DOHH2 (cell line): Measurements from ENCODE around the gene CBLB.

Source experiments
- H3F3A ChIP-seq: fragments of 200-600 bp; sonication (generic), shearing (Covaris generic); 2 replicates; pipeline ENCODE4 v1.6.0; 2016; ENCODE audit warnings: antibody characterized with exemption, mild to moderate bottlenecking; ENCODE audit not compliant: control insufficient read depth, insufficient read depth
- H3K27ac ChIP-seq: fragments of 200-600 bp; sonication (generic); 2 replicates; pipeline ENCODE4 v1.5.1; 2014; ENCODE audit warnings: low read depth, mild to moderate bottlenecking, low read length, moderate library complexity
- H3K27me3 ChIP-seq: fragments of 200-600 bp; sonication (generic); 2 replicates; pipeline ENCODE4 v1.6.1; 2014; ENCODE audit warnings: mild to moderate bottlenecking, low read length, mixed read lengths; ENCODE audit not compliant: control insufficient read depth
- H3K36me3 ChIP-seq: fragments of 200-600 bp; sonication (generic); 2 replicates; pipeline ENCODE4 v1.6.1; 2014; ENCODE audit warnings: mild to moderate bottlenecking, low read length, moderate library complexity, mixed read lengths; ENCODE audit not compliant: control insufficient read depth
- H3K4me1 ChIP-seq: fragments of 200-600 bp; sonication (generic); 2 replicates; pipeline ENCODE4 v1.6.1; 2014; ENCODE audit warnings: mild to moderate bottlenecking, low read length, mixed read lengths; ENCODE audit not compliant: control insufficient read depth
- H3K4me2 ChIP-seq: fragments of 200-600 bp; sonication (generic); 2 replicates; pipeline ENCODE4 v1.6.0; 2014; ENCODE audit warnings: mild to moderate bottlenecking, low read length, moderate library complexity
- H3K4me3 ChIP-seq: fragments of 200-600 bp; sonication (generic); 2 replicates; pipeline ENCODE4 v1.5.1; 2014; ENCODE audit warnings: mild to moderate bottlenecking, low read length, mixed read lengths
- H3K79me2 ChIP-seq: fragments of 200-600 bp; sonication (generic); 2 replicates; pipeline ENCODE4 v1.6.1; 2014; ENCODE audit warnings: mild to moderate bottlenecking, low read length, mixed read lengths; ENCODE audit not compliant: control insufficient read depth
- H3K9me2 ChIP-seq: fragments of 200-600 bp; sonication (generic); replicated peaks from 2 replicates; pipeline ENCODE4 v1.6.1; 2014; ENCODE audit warnings: mild to moderate bottlenecking, low read length, mixed read lengths; ENCODE audit not compliant: control insufficient read depth
- H3K9me3 ChIP-seq: fragments of 200-600 bp; sonication (generic); 2 replicates; pipeline ENCODE4 v1.6.1; 2014; ENCODE audit warnings: antibody characterized with exemption, low read length, mixed read lengths; ENCODE audit not compliant: control insufficient read depth, insufficient read depth
- H4K20me1 ChIP-seq: fragments of 200-600 bp; sonication (generic); 2 replicates; pipeline ENCODE4 v1.6.0; 2014; ENCODE audit warnings: low read depth, mild to moderate bottlenecking, antibody characterized with exemption, low read length, moderate library complexity; ENCODE audit not compliant: control insufficient read depth, insufficient read depth
- EZH2phosphoT487 ChIP-seq: fragments of 200-600 bp; sonication (generic); IDR thresholded peaks from 2 replicates; pipeline ENCODE4 v1.6.1; 2017; ENCODE audit warnings: borderline replicate concordance, mild to moderate bottlenecking, antibody characterized with exemption, low read length, moderate library complexity, mixed read lengths
- TF ChIP-seq, protein P1 (sequence below): fragments of 200-600 bp; sonication (generic); IDR thresholded peaks from one replicate; pipeline ENCODE4 v1.5.1; 2014; ENCODE audit warnings: antibody characterized with exemption, mild to moderate bottlenecking, low read depth, low read length; ENCODE audit not compliant: poor library complexity, severe bottlenecking

The CBLB gene

DNA sequence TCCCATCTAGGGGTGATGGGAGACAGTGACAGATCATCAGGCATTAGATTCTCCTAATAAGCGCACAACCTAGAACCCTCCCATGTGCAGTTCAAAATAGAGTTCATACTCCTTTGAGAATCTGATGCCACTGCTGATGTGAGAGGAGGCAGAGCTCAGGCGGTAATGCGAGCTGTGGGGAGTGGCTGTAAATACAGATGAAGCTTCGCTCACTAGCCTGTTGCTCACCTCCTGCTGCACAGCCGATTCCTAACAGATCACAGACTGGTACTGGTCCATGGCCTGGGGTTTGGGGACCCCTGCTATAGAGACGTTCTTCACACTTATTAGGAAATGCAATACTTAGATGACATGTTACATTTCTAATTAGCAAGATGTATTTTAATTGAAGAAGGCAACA, 154.4 kb downstream of the CBLB start:
- 0 out of 2 replicates have a peak, but pooled peaks cover 2% of the 10 kb centered on the region for H3F3A ChIP-seq
- no peak overlapping the region for H3K27ac ChIP-seq
- no peaks in the 10 kb centered on the region for H3K4me1 ChIP-seq
- H3K4me2 ChIP-seq = no peak overlapping the region
- peaks cover 44% of the 10 kb centered on the region for H3K36me3 ChIP-seq
- no peaks in the 10 kb centered on the region for H3K27me3 ChIP-seq
- TF ChIP-seq EZH2phosphoT487 = no peak
- TF ChIP-seq, protein P1, sequence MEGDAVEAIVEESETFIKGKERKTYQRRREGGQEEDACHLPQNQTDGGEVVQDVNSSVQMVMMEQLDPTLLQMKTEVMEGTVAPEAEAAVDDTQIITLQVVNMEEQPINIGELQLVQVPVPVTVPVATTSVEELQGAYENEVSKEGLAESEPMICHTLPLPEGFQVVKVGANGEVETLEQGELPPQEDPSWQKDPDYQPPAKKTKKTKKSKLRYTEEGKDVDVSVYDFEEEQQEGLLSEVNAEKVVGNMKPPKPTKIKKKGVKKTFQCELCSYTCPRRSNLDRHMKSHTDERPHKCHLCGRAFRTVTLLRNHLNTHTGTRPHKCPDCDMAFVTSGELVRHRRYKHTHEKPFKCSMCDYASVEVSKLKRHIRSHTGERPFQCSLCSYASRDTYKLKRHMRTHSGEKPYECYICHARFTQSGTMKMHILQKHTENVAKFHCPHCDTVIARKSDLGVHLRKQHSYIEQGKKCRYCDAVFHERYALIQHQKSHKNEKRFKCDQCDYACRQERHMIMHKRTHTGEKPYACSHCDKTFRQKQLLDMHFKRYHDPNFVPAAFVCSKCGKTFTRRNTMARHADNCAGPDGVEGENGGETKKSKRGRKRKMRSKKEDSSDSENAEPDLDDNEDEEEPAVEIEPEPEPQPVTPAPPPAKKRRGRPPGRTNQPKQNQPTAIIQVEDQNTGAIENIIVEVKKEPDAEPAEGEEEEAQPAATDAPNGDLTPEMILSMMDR = no peak
- no peaks in the 10 kb centered on the region for H3K9me2 ChIP-seq
- no peaks in the 10 kb centered on the region for H3K79me2 ChIP-seq
- H4K20me1 ChIP-seq = no peaks in the 10 kb centered on the region
- no peaks in the 10 kb centered on the region for H3K9me3 ChIP-seq
- no peak overlapping the region for H3K4me3 ChIP-seq

DNA sequence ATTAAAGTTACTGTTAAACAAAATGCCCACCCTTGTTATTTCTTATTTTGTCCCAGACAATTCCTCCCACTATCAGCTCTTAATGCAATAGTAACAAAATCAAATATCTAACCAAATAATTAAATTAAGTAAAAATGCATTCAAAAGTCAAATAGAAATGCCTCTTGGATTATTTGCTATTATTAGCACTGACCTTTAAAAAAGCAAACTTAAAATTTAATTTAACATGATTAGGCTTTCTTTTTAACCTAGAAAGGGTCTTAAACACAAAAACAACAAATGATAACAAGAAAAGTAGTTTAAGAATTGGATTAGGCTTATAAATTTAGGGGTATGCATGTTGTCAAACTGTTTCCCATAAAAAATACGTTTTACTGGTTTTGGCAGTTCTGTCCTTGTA, 159.8 kb downstream of the CBLB start:
- Histone ChIP-seq H3K4me3 (no peak overlapping the region), H4K20me1 (no peaks in the 10 kb centered on the region), H3K4me2 (no peak overlapping the region), H3K36me3 (peaks cover 12% of the 10 kb centered on the region), H3K27me3 (no peaks in the 10 kb centered on the region), H3K9me3 (no peaks in the 10 kb centered on the region), H3K79me2 (no peaks in the 10 kb centered on the region), H3K4me1 (no peaks in the 10 kb centered on the region), H3F3A (no peaks in the 10 kb centered on the region), H3K9me2 (no peaks in the 10 kb centered on the region), H3K27ac (no peak overlapping the region)
- TF ChIP-seq, protein P1 = no peak
- TF ChIP-seq EZH2phosphoT487 = no peak

DNA sequence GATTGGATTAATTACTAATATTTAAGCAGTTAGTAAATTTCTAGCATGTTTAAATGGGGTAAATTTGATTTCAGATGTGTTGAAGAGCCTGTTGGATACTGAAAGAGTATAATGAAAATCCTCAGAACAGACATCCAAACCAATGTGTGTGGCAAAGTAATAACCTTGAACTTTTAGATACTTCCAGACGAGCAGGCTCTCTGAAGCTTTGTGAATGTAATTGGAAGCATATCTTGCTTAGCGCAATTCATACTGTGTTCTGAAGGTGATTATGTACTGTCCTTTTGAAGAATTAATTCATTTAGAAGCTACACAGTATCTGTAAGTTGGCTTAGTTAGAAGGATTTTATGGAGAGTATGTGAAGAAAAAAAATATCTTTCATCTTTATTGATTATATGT, 161.8 kb downstream of the CBLB start:
- no peaks in the 10 kb centered on the region for H3K79me2 ChIP-seq
- no peaks in the 10 kb centered on the region for H3K9me2 ChIP-seq
- no peaks in the 10 kb centered on the region for H4K20me1 ChIP-seq
- H3K27ac ChIP-seq = no peak overlapping the region
- H3K27me3 ChIP-seq = no peaks in the 10 kb centered on the region
- H3F3A ChIP-seq = no peaks in the 10 kb centered on the region
- no peaks in the 10 kb centered on the region for H3K4me1 ChIP-seq
- H3K9me3 ChIP-seq = no peaks in the 10 kb centered on the region
- H3K4me3 ChIP-seq = no peak overlapping the region
- H3K36me3 ChIP-seq = peaks cover 16% of the 10 kb centered on the region
- no peak for TF ChIP-seq EZH2phosphoT487
- TF ChIP-seq, protein P1 = no peak
- no peak overlapping the region for H3K4me2 ChIP-seq
